Lung (tissue), 12 donors: Measurements from ENCODE around the gene GARS1. TPM values are rescaled to one million over a fixed set of nuclear protein-coding genes. Genes with fewer than 3 reads are reported as not detected.

Source experiments
- ATAC-seq: fragments of 200-7000 bp; cut with Tn5 transposase; one replicate; pipeline ENCODE4 v1.9.1; 2020; ENCODE audit warnings: moderate number of reproducible peaks; ENCODE audit not compliant: insufficient read depth, low FRiP score
- DNase-seq, 3 donors: peaks; one replicate each; pipeline ENCODE4 v3.0.0-alpha.2; 2013 to 2017
- H3K27ac ChIP-seq, 2 donors: one replicate each; pipeline ENCODE4 v1.5.1; 2013; ENCODE audit warnings: mild to moderate bottlenecking in 2 of 2, moderate library complexity in 2 of 2, control low read depth in 1 of 2, inconsistent platforms in 1 of 2, low read depth in 1 of 2, low read length in 1 of 2
- H3K27me3 ChIP-seq, 3 donors: one replicate each; pipeline ENCODE4 v1.5.1; 2013; ENCODE audit warnings: low read length in 2 of 3; ENCODE audit not compliant: control insufficient read depth in 3 of 3, insufficient read depth in 3 of 3
- H3K36me3 ChIP-seq, 4 donors: one replicate each; pipeline ENCODE4 v1.5.1; 2013; ENCODE audit warnings: low read length in 4 of 4, mild to moderate bottlenecking in 1 of 4, moderate library complexity in 1 of 4; ENCODE audit not compliant: control insufficient read depth in 4 of 4, insufficient read depth in 4 of 4
- H3K4me1 ChIP-seq, 5 donors: one replicate each; pipeline ENCODE4 v1.5.1; 2013; ENCODE audit warnings: low read length in 5 of 5, mild to moderate bottlenecking in 2 of 5, moderate library complexity in 1 of 5; ENCODE audit not compliant: control insufficient read depth in 5 of 5, insufficient read depth in 5 of 5
- H3K4me3 ChIP-seq: one replicate; pipeline ENCODE4 v1.5.1; 2013; ENCODE audit warnings: mild to moderate bottlenecking, control low read depth, moderate library complexity
- H3K9ac ChIP-seq, 2 donors: one replicate each; pipeline ENCODE4 v1.5.1; 2013; ENCODE audit warnings: low read length in 2 of 2, control low read depth in 1 of 2; ENCODE audit not compliant: insufficient read depth in 1 of 2
- H3K9me3 ChIP-seq, 4 donors: one replicate each; pipeline ENCODE4 v1.5.1; 2013; ENCODE audit warnings: low read length in 3 of 4, mild to moderate bottlenecking in 1 of 4, moderate library complexity in 1 of 4; ENCODE audit not compliant: control insufficient read depth in 4 of 4, insufficient read depth in 3 of 4
- WGBS, 2 donors: extraction: QIAGEN DNeasy Blood & Tissue Kit; methylation state at CpG; one replicate each; pipeline ENCODE4 v1.1.7; 2013; 5-methylcytosine and 5-hydroxymethylcytosine counted together
- polyA plus RNA-seq, 2 donors: library from polyadenylated mRNA; stranded (reverse); fragments of 200-250 nt; gene quantifications; one replicate each; pipeline ENCODE4 v1.2.1, GENCODE V29; 2013
- total RNA-seq, 2 donors: library from RNA; depleted of rRNA in 1 of 2; stranded (reverse); fragments of >200 nt in 1 of 2; gene quantifications; one replicate each; pipeline ENCODE4 v1.2.1, GENCODE V29; 2014 to 2021
- TF ChIP-seq, protein P1 (sequence below): IDR thresholded peaks from 2 replicates; pipeline ENCODE4 v1.5.1; 2012; ENCODE audit warnings: mild to moderate bottlenecking; ENCODE audit errors: control extremely low read depth, extremely low read depth
- donor health status: control.
- donor health status: control.
- donor health status: Bipolar disorder and iron deficiency.
- donor health status: healthy.
- donor health status: DM: yes; HTN: yes; CAD: no.

The GARS1 gene
- total and polyA plus RNA-seq, 4 donors: 55.5 to 132 (median 92.1) TPM

DNA sequence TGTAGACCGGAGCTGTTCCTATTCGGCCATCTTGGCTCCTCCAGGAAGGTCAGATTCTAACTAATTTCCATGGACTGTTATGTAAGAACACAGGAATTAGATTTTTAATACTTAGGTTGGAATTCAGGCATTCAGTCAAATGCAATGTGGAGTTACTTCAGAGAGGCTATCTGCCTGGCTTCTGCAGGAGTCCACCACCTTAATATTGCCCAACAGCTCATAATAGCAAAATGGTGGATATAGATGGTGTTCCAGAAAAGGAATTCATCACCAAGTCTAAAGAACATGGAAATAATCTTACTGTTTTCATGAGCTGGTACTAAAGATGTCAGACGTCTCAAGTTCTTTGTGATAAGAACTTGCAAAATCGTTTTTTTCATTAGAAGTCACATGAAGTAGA is 48.1 kb downstream of the GARS1 start:
- peaks cover 0 to 3% (median 0%) of the 10 kb centered on the region in 5 donors for H3K4me1 ChIP-seq
- TF ChIP-seq, protein P1, sequence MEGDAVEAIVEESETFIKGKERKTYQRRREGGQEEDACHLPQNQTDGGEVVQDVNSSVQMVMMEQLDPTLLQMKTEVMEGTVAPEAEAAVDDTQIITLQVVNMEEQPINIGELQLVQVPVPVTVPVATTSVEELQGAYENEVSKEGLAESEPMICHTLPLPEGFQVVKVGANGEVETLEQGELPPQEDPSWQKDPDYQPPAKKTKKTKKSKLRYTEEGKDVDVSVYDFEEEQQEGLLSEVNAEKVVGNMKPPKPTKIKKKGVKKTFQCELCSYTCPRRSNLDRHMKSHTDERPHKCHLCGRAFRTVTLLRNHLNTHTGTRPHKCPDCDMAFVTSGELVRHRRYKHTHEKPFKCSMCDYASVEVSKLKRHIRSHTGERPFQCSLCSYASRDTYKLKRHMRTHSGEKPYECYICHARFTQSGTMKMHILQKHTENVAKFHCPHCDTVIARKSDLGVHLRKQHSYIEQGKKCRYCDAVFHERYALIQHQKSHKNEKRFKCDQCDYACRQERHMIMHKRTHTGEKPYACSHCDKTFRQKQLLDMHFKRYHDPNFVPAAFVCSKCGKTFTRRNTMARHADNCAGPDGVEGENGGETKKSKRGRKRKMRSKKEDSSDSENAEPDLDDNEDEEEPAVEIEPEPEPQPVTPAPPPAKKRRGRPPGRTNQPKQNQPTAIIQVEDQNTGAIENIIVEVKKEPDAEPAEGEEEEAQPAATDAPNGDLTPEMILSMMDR: no peak
- no peaks in the 10 kb centered on the region for H3K27me3 ChIP-seq
- DNase-seq (no peak), ATAC-seq (no peak)
- peaks cover 0 to 6% (median 3%) of the 10 kb centered on the region in 4 donors for H3K36me3 ChIP-seq
- H3K9me3 ChIP-seq: peaks cover 0 to 2% (median 0%) of the 10 kb centered on the region in 4 donors
- no peak overlapping the region for H3K27ac ChIP-seq
- 87 to 89% methylated on average over 4 of the region's 4 CpGs for WGBS, 2 donors
- no peak overlapping the region for H3K9ac ChIP-seq
- H3K4me3 ChIP-seq: no peak overlapping the region

DNA sequence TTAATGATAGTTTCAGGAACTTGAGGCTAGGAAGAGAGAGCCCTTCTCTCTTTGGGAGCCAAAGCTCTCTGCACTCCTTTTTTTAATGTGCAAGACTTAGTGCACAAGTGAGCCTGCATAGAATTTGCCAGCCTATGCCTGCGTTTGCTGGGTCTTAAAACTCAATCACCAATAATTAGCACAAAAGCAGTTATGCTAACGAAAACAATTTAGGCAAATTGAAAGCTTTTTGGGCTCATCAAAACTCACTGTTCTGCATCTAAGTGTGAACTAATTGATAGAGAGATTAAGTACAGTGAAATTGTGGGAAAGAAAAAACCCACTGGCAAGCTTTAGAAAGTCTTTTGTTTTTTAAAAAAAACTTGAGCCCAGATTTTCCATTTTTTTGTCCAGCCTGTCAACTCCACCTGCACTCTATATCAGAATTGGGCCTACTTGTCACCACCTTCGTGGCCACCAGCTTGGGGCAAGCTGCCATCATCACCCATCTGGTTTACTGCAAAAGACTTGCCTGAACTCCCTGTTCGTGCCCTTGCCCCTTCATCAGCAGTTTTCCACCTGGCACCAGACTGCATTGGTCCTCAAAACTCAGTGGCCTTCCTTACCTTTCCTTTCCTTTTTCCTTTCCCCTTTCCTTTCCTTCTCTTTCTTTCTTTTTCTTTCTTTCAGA is 49.7 kb downstream of the GARS1 start:
- no peaks in the 10 kb centered on the region for H3K27me3 ChIP-seq
- peaks cover 0 to 2% (median 0%) of the 10 kb centered on the region in 4 donors for H3K9me3 ChIP-seq
- WGBS, 2 donors: 93 to 94% methylated on average over 4 of the region's 4 CpGs
- no peak for ATAC-seq
- H3K9ac ChIP-seq: no peak overlapping the region
- H3K4me1 ChIP-seq: peaks cover 0 to 3% (median 0%) of the 10 kb centered on the region in 5 donors
- H3K36me3 ChIP-seq: peaks cover 0 to 6% (median 3%) of the 10 kb centered on the region in 4 donors
- TF ChIP-seq, protein P1: no peak
- H3K27ac ChIP-seq: no peak overlapping the region
- no peak overlapping the region for H3K4me3 ChIP-seq
- no peak for DNase-seq

DNA sequence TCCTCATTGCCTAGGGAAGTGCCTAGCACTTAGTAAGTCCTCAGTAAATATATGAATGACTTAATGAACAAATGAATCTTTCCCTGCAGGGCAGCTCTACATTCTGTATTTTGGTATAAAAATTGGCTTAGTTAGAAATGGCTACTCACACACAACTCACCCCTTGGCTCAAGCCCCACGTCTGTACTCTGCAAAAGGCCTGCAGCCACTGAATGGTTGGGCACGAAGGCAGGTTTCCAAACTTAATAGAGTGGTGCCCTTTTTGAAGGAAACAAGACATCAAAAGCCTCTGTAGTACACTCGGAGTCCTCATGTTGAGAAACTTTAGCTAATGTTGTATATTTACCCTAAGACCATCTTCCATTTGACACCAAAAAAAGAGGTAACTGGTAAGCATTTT is 51.0 kb downstream of the GARS1 start:
- TF ChIP-seq, protein P1: no peak
- 94 to 97% methylated on average over 3 of the region's 3 CpGs for WGBS, 2 donors

DNA sequence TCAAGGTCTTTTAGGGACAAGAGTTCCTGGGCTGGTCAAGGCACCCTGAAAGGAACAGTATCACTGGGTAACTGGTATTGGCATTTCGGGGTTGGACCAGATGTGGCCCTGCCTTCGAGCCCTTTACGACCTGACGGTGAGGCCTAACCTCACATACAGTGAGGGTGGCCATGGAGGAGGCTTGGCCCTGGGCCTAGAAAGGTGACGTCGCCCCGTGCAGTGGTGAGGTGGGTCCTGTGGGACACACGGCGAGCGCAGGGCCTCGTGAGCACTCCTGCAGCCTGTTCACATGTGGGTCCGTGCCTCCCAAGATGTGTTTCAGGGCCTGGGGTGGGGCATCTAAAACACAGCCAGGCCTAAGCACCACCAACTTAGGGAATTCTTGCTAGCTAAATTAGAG is 51.5 kb downstream of the GARS1 start:
- 96% methylated on average over 12 of the region's 12 CpGs for WGBS, 2 donors
- Histone ChIP-seq H3K27me3 (no peaks in the 10 kb centered on the region), H3K27ac (no peak overlapping the region), H3K36me3 (peaks cover 0 to 6% (median 3%) of the 10 kb centered on the region in 4 donors), H3K4me3 (no peak overlapping the region), H3K9me3 (peaks cover 0 to 2% (median 0%) of the 10 kb centered on the region in 4 donors), H3K4me1 (peaks cover 0 to 3% (median 0%) of the 10 kb centered on the region in 5 donors), H3K9ac (no peak overlapping the region)
- no peak for DNase-seq
- TF ChIP-seq, protein P1: no peak
- ATAC-seq: no peak

More for the DNA sequence above, 51.0 kb downstream of the GARS1 start:
- ATAC-seq: no peak
- DNase-seq: no peak
- Histone ChIP-seq H3K4me1 (peaks cover 0 to 3% (median 0%) of the 10 kb centered on the region in 5 donors), H3K9ac (no peak overlapping the region), H3K36me3 (peaks cover 0 to 6% (median 3%) of the 10 kb centered on the region in 4 donors), H3K27me3 (no peaks in the 10 kb centered on the region), H3K9me3 (peaks cover 0 to 2% (median 0%) of the 10 kb centered on the region in 4 donors), H3K4me3 (no peak overlapping the region), H3K27ac (no peak overlapping the region)
